ES-I3 (cell line): Measurements from ENCODE around the gene FHAD1.

Source experiments
- H3K36me3 ChIP-seq: 2 replicates; pipeline ENCODE4 v1.6.1; 2013; ENCODE audit warnings: mild to moderate bottlenecking, low read length, control low read depth, moderate library complexity; ENCODE audit not compliant: insufficient read depth
- H3K4me1 ChIP-seq: 2 replicates; pipeline ENCODE4 v1.6.1; 2013; ENCODE audit warnings: mild to moderate bottlenecking, control low read depth, low read length; ENCODE audit not compliant: insufficient read depth
- H3K9ac ChIP-seq: 2 replicates; pipeline ENCODE4 v1.6.1; 2013; ENCODE audit warnings: low read depth, mild to moderate bottlenecking, low read length, moderate library complexity
- H3K9me3 ChIP-seq: 2 replicates; pipeline ENCODE4 v1.6.1; 2013; ENCODE audit warnings: mild to moderate bottlenecking, low read length, moderate library complexity; ENCODE audit not compliant: control insufficient read depth, insufficient read depth

The FHAD1 gene

DNA sequence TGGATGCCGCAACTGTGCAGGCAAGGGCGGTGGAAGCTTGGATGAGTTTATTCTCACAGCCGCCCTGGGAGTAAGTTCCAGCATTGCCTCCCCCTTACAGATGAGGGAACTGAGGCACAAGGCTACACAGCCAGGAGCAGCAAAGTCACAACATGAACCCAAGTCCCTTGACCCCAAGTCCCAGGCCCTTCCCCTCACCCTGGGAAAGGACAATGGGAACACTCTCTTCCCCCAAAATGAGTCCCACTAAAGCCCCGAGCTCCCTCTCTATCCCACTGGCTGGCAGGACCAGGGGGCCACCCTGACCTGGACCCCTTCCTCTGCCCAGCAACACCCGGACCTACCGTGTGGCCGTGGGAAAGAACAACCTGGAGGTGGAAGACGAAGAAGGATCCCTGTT is 195.1 kb downstream of the FHAD1 start:
- Histone ChIP-seq H3K9me3 (no peaks in the 10 kb centered on the region), H3K36me3 (no peaks in the 10 kb centered on the region), H3K4me1 (no peaks in the 10 kb centered on the region), H3K9ac (no peak overlapping the region)

- Histone ChIP-seq H3K9ac (no peak overlapping the region), H3K4me1 (no peaks in the 10 kb centered on the region), H3K9me3 (no peaks in the 10 kb centered on the region)
These were observed 195.7 kb downstream of the FHAD1 start for GRCh38 chr1:15442759-15443158.

GRCh38 chr1:15443281-15443680 is 196.3 kb downstream of the FHAD1 start:
- H3K36me3 ChIP-seq, result no peaks in the 10 kb centered on the region
- H3K9me3 ChIP-seq, result no peaks in the 10 kb centered on the region
- no peaks in the 10 kb centered on the region for H3K4me1 ChIP-seq
- H3K9ac ChIP-seq, result no peak overlapping the region

More at GRCh38 chr1:15442759-15443158, 195.7 kb downstream of the FHAD1 start:
- no peaks in the 10 kb centered on the region for H3K36me3 ChIP-seq

DNA sequence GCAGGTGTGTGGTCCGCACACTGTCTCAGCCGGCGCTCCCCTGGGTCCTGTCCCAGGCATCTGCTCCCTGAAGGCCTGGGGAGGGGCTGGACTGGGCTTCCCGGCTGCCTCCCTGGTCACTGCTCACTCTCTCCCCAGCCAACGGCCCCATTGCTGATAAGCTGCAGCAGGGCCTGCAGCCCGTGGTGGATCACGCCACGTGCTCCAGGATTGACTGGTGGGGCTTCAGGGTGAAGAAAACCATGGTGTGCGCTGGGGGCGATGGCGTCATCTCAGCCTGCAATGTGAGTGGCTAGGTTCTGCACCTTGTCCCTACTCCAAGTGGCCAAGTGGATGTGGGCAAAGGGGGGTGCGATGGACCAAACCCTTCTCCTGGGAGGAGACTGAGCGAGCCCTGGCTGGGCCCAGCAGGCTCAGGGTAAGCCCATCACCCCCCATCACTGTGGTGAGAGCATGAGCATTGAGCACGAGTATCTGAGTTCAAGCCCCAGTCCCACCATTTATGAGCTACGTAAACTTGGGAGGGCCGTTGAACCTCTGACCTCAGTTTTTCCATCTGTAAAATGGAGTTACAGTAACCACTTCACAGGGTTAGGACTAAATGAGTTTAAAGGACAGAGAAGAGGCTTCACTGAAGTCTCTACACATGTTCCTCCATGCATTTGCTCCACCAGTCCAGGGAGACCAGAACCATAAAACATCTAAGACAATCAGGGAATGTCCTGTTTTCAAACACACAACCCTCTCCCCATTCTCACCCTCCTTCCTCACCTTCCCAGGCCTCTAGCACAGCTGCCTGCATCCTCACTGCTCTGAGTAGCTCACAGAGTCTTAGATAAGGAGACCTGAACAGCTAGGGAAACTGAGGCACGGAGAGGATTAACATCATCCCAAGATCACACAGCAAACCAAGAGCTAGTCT is 197.7 kb downstream of the FHAD1 start:
- no peaks in the 10 kb centered on the region for H3K36me3 ChIP-seq
- no peaks in the 10 kb centered on the region for H3K4me1 ChIP-seq
- no peaks in the 10 kb centered on the region for H3K9me3 ChIP-seq
- no peak overlapping the region for H3K9ac ChIP-seq

DNA sequence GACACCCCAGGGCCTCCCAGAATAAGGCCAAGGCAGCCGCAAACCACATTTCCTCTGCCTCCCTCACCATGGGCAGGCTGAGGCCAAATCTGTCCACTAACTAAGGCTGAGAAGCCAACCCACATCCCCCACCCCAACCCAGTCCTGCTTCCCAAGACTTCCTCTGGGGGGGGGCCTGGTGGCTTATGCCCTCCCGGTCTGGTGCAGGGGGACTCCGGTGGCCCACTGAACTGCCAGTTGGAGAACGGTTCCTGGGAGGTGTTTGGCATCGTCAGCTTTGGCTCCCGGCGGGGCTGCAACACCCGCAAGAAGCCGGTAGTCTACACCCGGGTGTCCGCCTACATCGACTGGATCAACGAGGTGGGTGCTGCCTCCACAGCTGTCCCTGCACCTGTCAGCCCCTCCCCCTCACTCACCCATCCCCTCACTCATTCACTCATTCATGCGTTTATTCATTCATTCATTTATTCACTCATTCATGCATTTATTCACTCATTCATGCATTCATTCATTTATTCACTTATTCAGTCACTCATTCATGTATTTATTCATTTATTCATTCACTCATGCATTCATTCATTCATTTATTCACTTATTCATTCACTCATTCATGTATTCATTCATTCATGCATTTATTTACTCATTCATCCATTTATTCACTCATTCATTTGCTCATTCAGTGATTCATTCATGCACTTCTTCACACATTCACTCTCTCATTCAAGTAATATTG is 198.5 kb downstream of the FHAD1 start:
- Histone ChIP-seq H3K36me3 (no peaks in the 10 kb centered on the region), H3K9ac (no peak overlapping the region), H3K9me3 (no peaks in the 10 kb centered on the region), H3K4me1 (no peaks in the 10 kb centered on the region)

GRCh38 chr1:15446212-15446611 is 199.2 kb downstream of the FHAD1 start:
- Histone ChIP-seq H3K36me3 (no peaks in the 10 kb centered on the region), H3K4me1 (no peaks in the 10 kb centered on the region), H3K9ac (no peak overlapping the region), H3K9me3 (0 out of 2 replicates have a peak, but pooled peaks cover under 1% of the 10 kb centered on the region)
